Measurements from ENCODE around the gene SCGB1C1. TPM values are rescaled to one million over a fixed set of nuclear protein-coding genes. Genes with fewer than 3 reads are reported as not detected.
"Not testable (repeated sequence)": the region's sequence is repeated elsewhere in the genome, so short reads cannot be mapped to it uniquely, and the experiment has no call there.

Gene SCGB1C1
- total RNA-seq, 2 experiments from 2014 or later, result not detected

- H3K4me3 Mint-ChIP-seq, result no peak overlapping the region
- no peaks in the 10 kb centered on the region for H3K27me3 Mint-ChIP-seq
- ATAC-seq (no peak), DNase-seq (no peak)
- intact Hi-C loops (cut with DNase I, micrococcal nuclease), result no loop called here
- POLR2A ChIA-PET, result no interaction called here
- H3K36me3 Mint-ChIP-seq (ENCODE audit: low read depth), result peaks cover 65% of the 10 kb centered on the region
- peaks cover 18% of the 10 kb centered on the region for H3K4me1 Mint-ChIP-seq
- no peaks in the 10 kb centered on the region for H3K9me3 Mint-ChIP-seq (ENCODE audit: low read depth)
- H3K27ac Mint-ChIP-seq, result peak overlapping the region; percentile 67
- CTCF ChIA-PET, result interaction anchor here (0.9 kb wide), 1 partner anchor 39 kb away, joined by 3 read pairs; no protein-coding TSS in a partner anchor
These were observed 18.9 kb downstream of the SCGB1C1 start for GRCh38 chr11:211741-212140.

GRCh38 chr11:212150-213100, 19.5 kb downstream of the SCGB1C1 start:
- Mint-ChIP-seq H3K27ac (peak overlapping the region; percentile 67), H3K27me3 (no peaks in the 10 kb centered on the region), H3K36me3 (ENCODE audit: low read depth) (peaks cover 63% of the 10 kb centered on the region), H3K4me3 (no peak overlapping the region), H3K4me1 (peaks cover 19% of the 10 kb centered on the region), H3K9me3 (ENCODE audit: low read depth) (no peaks in the 10 kb centered on the region)
- ChIA-PET CTCF (interaction anchor here (0.9 kb wide), 1 partner anchor 39 kb away, joined by 3 read pairs; no protein-coding TSS in a partner anchor), POLR2A (no interaction called here)
- DNase-seq (no peak), ATAC-seq (no peak)
- intact Hi-C loops (cut with DNase I, micrococcal nuclease), result no loop called here

- H3K4me3 Mint-ChIP-seq, result no peak overlapping the region
- no peak for ATAC-seq
These were observed 20.2 kb downstream of the SCGB1C1 start for GRCh38 chr11:213111-213510.

GRCh38 chr11:214083-214482, 21.2 kb downstream of the SCGB1C1 start:
- ChIA-PET POLR2A (interaction anchor here (0.6 kb wide), 1 partner anchor 141 kb away, joined by 3 read pairs; no protein-coding TSS in a partner anchor), CTCF (no interaction called here)
- Mint-ChIP-seq H3K4me3 (no peak overlapping the region), H3K9me3 (ENCODE audit: low read depth) (no peaks in the 10 kb centered on the region), H3K27ac (no peak overlapping the region), H3K4me1 (peaks cover 26% of the 10 kb centered on the region), H3K27me3 (no peaks in the 10 kb centered on the region), H3K36me3 (ENCODE audit: low read depth) (peaks cover 54% of the 10 kb centered on the region)
- ATAC-seq (no peak), DNase-seq (no peak)
- intact Hi-C loops (cut with DNase I, micrococcal nuclease), result no loop called here

More at GRCh38 chr11:213111-213510, 20.2 kb downstream of the SCGB1C1 start:
- Mint-ChIP-seq H3K36me3 (ENCODE audit: low read depth) (peaks cover 61% of the 10 kb centered on the region), H3K27ac (peak overlapping the region; percentile 47), H3K4me1 (peaks cover 26% of the 10 kb centered on the region), H3K27me3 (no peaks in the 10 kb centered on the region), H3K9me3 (ENCODE audit: low read depth) (no peaks in the 10 kb centered on the region)
- intact Hi-C loops (cut with DNase I, micrococcal nuclease), result no loop called here
- ChIA-PET CTCF (no interaction called here), POLR2A (no interaction called here)
- no peak for DNase-seq

GRCh38 chr11:215581-216037, 22.7 kb downstream of the SCGB1C1 start:
- intact Hi-C loops (cut with DNase I, micrococcal nuclease), result no loop called here
- Mint-ChIP-seq H3K27ac (peak overlapping the region; percentile 63), H3K27me3 (no peaks in the 10 kb centered on the region), H3K4me1 (peaks cover 13% of the 10 kb centered on the region), H3K4me3 (no peak overlapping the region), H3K9me3 (ENCODE audit: low read depth) (no peaks in the 10 kb centered on the region), H3K36me3 (ENCODE audit: low read depth) (peaks cover 48% of the 10 kb centered on the region)
- no peak for DNase-seq
- ATAC-seq, result no peak
- CTCF ChIA-PET, result interaction anchor here (0.6 to 1.6 kb wide), 3 partner anchors 9 to 90 kb away, joined by 3 to 5 read pairs (median 5); partner anchors contain the start of genes BET1L and RIC8A
- POLR2A ChIA-PET, result no interaction called here

- intact Hi-C loops (cut with DNase I, micrococcal nuclease), result no loop called here
- H3K4me3 Mint-ChIP-seq, result no peak overlapping the region
- DNase-seq, result no peak
- ATAC-seq, result no peak
- no peaks in the 10 kb centered on the region for H3K27me3 Mint-ChIP-seq
- ChIA-PET CTCF (interaction anchor here (1.1 to 1.6 kb wide), 7 partner anchors 9 to 89 kb away, joined by 3 to 5 read pairs (median 4); partner anchors contain the start of genes BET1L and RIC8A), POLR2A (interaction anchor here (0.8 kb wide), 1 partner anchor 9 kb away, joined by 3 read pairs; the partner anchor contains the start of genes BET1L and RIC8A)
- peaks cover 11% of the 10 kb centered on the region for H3K4me1 Mint-ChIP-seq
- peak overlapping the region; percentile 63 for H3K27ac Mint-ChIP-seq
- H3K36me3 Mint-ChIP-seq (ENCODE audit: low read depth), result peaks cover 41% of the 10 kb centered on the region
- no peaks in the 10 kb centered on the region for H3K9me3 Mint-ChIP-seq (ENCODE audit: low read depth)
These were observed 23.4 kb downstream of the SCGB1C1 start for GRCh38 chr11:216081-216974.

- intact Hi-C loops (cut with DNase I, micrococcal nuclease), result no loop called here
- no peak for ATAC-seq
- H3K36me3 Mint-ChIP-seq (ENCODE audit: low read depth), result peaks cover 30% of the 10 kb centered on the region
- no peak for DNase-seq
- ChIA-PET POLR2A (no interaction called here), CTCF (interaction anchor here (1.5 to 1.6 kb wide), 2 partner anchors 10 to 29 kb away, joined by 3 to 4 read pairs; no protein-coding TSS in a partner anchor)
- no peak overlapping the region for H3K4me3 Mint-ChIP-seq
- H3K9me3 Mint-ChIP-seq (ENCODE audit: low read depth), result no peaks in the 10 kb centered on the region
- H3K27ac Mint-ChIP-seq, result no peak overlapping the region
- peaks cover 8% of the 10 kb centered on the region for H3K4me1 Mint-ChIP-seq
- no peaks in the 10 kb centered on the region for H3K27me3 Mint-ChIP-seq
These were observed 24.8 kb downstream of the SCGB1C1 start for GRCh38 chr11:217704-218103.

GRCh38 chr11:218815-219593, 26.1 kb downstream of the SCGB1C1 start:
- ATAC-seq (no peak), DNase-seq (no peak)
- H3K27ac Mint-ChIP-seq, result no peak overlapping the region
- peaks cover 8% of the 10 kb centered on the region for H3K4me1 Mint-ChIP-seq
- no peaks in the 10 kb centered on the region for H3K27me3 Mint-ChIP-seq
- POLR2A ChIA-PET, result no interaction called here
- CTCF ChIA-PET, result interaction anchor here (0.7 to 1.4 kb wide), 4 partner anchors 10 to 127 kb away, joined by 3 to 6 read pairs (median 4); partner anchors contain the start of genes BET1L and RIC8A
- intact Hi-C loops (cut with DNase I, micrococcal nuclease), result no loop called here
- H3K36me3 Mint-ChIP-seq (ENCODE audit: low read depth), result peaks cover 23% of the 10 kb centered on the region
- H3K9me3 Mint-ChIP-seq (ENCODE audit: low read depth), result no peaks in the 10 kb centered on the region
- H3K4me3 Mint-ChIP-seq, result no peak overlapping the region

- CTCF ChIA-PET, result interaction anchor here (1.2 kb wide), 1 partner anchor 28 kb away, joined by 5 read pairs; no protein-coding TSS in a partner anchor
- H3K27ac Mint-ChIP-seq; H3K9me3 Mint-ChIP-seq (ENCODE audit: low read depth); intact Hi-C loops (cut with DNase I, micrococcal nuclease); POLR2A ChIA-PET; H3K27me3 Mint-ChIP-seq; H3K36me3 Mint-ChIP-seq (ENCODE audit: low read depth); ATAC-seq; H3K4me3 Mint-ChIP-seq; DNase-seq: not testable (repeated sequence)
- peaks cover 12% of the 10 kb centered on the region for H3K4me1 Mint-ChIP-seq
These were observed 27.9 kb downstream of the SCGB1C1 start for GRCh38 chr11:220641-221215.

- DNase-seq, result no peak
- Mint-ChIP-seq H3K4me1 (peaks cover 15% of the 10 kb centered on the region), H3K4me3 (no peak overlapping the region), H3K9me3 (ENCODE audit: low read depth) (no peaks in the 10 kb centered on the region), H3K27ac (no peak overlapping the region), H3K27me3 (no peaks in the 10 kb centered on the region), H3K36me3 (ENCODE audit: low read depth) (peaks cover 6% of the 10 kb centered on the region)
- no peak for ATAC-seq
- intact Hi-C loops (cut with DNase I, micrococcal nuclease), result no loop called here
- ChIA-PET POLR2A (no interaction called here), CTCF (interaction anchor here (1.2 to 1.7 kb wide), 2 partner anchors 28 to 29 kb away, joined by 5 to 6 read pairs; no protein-coding TSS in a partner anchor)
These were observed 28.7 kb downstream of the SCGB1C1 start for GRCh38 chr11:221539-221938.
